Panc1 (cell line): ENCODE results near the gene FAM131B. TPM values are rescaled to one million over a fixed set of nuclear protein-coding genes. Genes with fewer than 3 reads are reported as not detected.
A peak's percentile ranks its signal among the peaks of the same experiment; 100 is the strongest.

Experiments
- ATAC-seq: fragments of 200-7000 bp; cut with Tn5 transposase; 2 replicates; pipeline ENCODE4 v1.9.1; 2020; ENCODE audit warnings: mild to moderate bottlenecking, moderate library complexity
- BruUV-seq: library from RNA; stranded (reverse); fragments of 400-500 nt; replicated peaks from 2 replicates; lab custom pipeline; 2021; lab: Mats Ljungman, UMichigan
- CTCF ChIA-PET: fragments of 300-600 bp; sonication (Branson Sonifier 250); formaldehyde crosslinking; loops from one replicate; lab custom pipeline; 2022; ENCODE audit warnings: antibody characterized with exemption; lab: Charles Lee
- POLR2A ChIA-PET: fragments of 300-600 bp; sonication (Branson Sonifier 250); formaldehyde crosslinking; loops from one replicate; lab custom pipeline; 2022; ENCODE audit warnings: antibody characterized with exemption; lab: Charles Lee
- DNase-seq: peaks from one replicate; pipeline ENCODE4 v3.0.0-alpha.2; 2010; ENCODE audit warnings: low read depth, low spot score
- H3K27ac ChIP-seq: 2 replicates; pipeline ENCODE4 v1.5.1; 2011; ENCODE audit warnings: mild to moderate bottlenecking, low read length, inconsistent platforms
- H3K27me3 ChIP-seq: fragments of 200-500 bp; sonication (Bioruptor generic); 2 replicates; pipeline ENCODE4 v1.6.0; 2014; ENCODE audit warnings: low read length, inconsistent platforms; ENCODE audit not compliant: control insufficient read depth, insufficient read depth
- H3K36me3 ChIP-seq: fragments of 200-500 bp; sonication (Bioruptor generic); 2 replicates; pipeline ENCODE4 v1.5.1; 2014; ENCODE audit warnings: inconsistent platforms, mild to moderate bottlenecking, low read length, moderate library complexity; ENCODE audit not compliant: control insufficient read depth, insufficient read depth
- H3K4me1 ChIP-seq: 2 replicates; pipeline ENCODE4 v1.5.1; 2011; ENCODE audit warnings: inconsistent platforms, mild to moderate bottlenecking, low read length, moderate library complexity; ENCODE audit not compliant: control insufficient read depth, insufficient read depth
- H3K4me3 ChIP-seq, 2 experiments: 2 replicates each; pipeline ENCODE4 v1.5.1; 2011 to 2012; ENCODE audit warnings: low read depth in 2 of 2, low read length in 2 of 2, mild to moderate bottlenecking in 2 of 2, inconsistent platforms in 1 of 2, moderate library complexity in 1 of 2
- H3K9me3 ChIP-seq: fragments of 200-500 bp; sonication (Bioruptor generic); 2 replicates; pipeline ENCODE4 v1.5.1; 2014; ENCODE audit warnings: low read depth, mild to moderate bottlenecking, inconsistent platforms, low read length, moderate library complexity; ENCODE audit not compliant: control insufficient read depth, insufficient read depth
- POLR2AphosphoS5 ChIP-seq: IDR thresholded peaks from 2 replicates; pipeline ENCODE4 v1.6.1; 2012; ENCODE audit warnings: mild to moderate bottlenecking, low read depth, low read length, moderate library complexity
- SIN3A ChIP-seq: IDR thresholded peaks from 2 replicates; pipeline ENCODE4 v1.6.1; 2012; ENCODE audit warnings: low read depth, mild to moderate bottlenecking, low read length, moderate library complexity, borderline replicate concordance; ENCODE audit not compliant: insufficient read depth
- TCF7L2 ChIP-seq: IDR thresholded peaks from 2 replicates; pipeline ENCODE4 v1.6.1; 2011; ENCODE audit warnings: mild to moderate bottlenecking, low read depth, low read length, inconsistent platforms
- in situ Hi-C: cut with HindIII; loops from 2 replicates; pipeline ENCODE4 v1.10.0; 2016; ENCODE audit warnings: low sequenced_read_pairs, low pct_unique_long_range_greater_than_20kb
- intact Hi-C: fragments of 100-400 bp; cut with micrococcal nuclease; formaldehyde crosslinking; loops from one replicate; pipeline ENCODE4 v1.10.0; 2022; ENCODE audit not compliant: unreplicated experiment
- total RNA-seq: library from RNA; stranded (reverse); gene quantifications from one replicate; pipeline ENCODE4 v1.2.1, GENCODE V29; 2021; ENCODE audit not compliant: unreplicated experiment
- TF ChIP-seq, protein P1 (sequence below): fragments of 450-650 bp; IDR thresholded peaks from 2 replicates; pipeline ENCODE4 v1.5.1; 2017; ENCODE audit warnings: mild to moderate bottlenecking
- TF ChIP-seq, protein P2 (sequence below), 2 experiments: IDR thresholded peaks; 2 replicates each; pipeline ENCODE4 v1.6.1; 2011 to 2012; ENCODE audit warnings: low read depth in 2 of 2, control low read depth in 1 of 2, low read length in 1 of 2, mild to moderate bottlenecking in 1 of 2, moderate library complexity in 1 of 2; ENCODE audit not compliant: insufficient read depth in 1 of 2

Gene FAM131B
- total RNA-seq, 1 experiment from 2014 or later, result 1.5 TPM

DNA sequence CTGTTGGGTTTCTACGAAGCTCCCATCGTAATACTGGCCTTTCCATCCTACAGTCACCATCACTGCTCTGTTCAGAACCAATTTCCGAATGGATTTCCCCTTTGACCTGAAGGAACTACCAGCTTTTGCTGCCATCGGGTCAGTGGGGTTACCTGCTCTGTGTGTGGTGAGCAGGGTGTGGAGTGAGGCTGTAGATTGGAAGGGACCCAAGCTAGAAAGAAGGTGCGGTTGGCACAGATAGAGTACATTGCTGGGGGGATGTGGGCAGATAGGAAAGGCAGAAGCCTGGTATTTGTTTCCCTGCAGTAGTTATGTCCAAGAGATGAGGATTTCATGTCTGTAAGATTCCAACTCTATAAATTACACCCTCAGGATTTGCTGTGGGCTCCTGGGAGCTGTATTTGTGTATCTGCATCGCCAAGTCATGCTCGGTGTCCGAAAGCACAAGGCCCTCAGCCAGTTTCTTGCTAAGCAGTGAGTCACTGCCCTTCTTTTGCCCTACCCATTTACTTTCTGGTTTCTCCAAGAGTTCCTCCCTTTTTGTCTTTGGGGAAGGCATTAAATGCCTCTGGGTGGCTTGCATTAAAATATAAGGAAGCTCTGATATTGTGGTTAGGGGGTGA lies 31.2 kb downstream of the FAM131B start:
- intact Hi-C loops, result no loop called here
- no peaks in the 10 kb centered on the region for H3K9me3 ChIP-seq
- peaks cover 10% of the 10 kb centered on the region for H3K27me3 ChIP-seq
- ChIA-PET CTCF (no interaction called here), POLR2A (no interaction called here)
- TF ChIP-seq TCF7L2 (no peak), POLR2AphosphoS5 (no peak), SIN3A (no peak)
- TF ChIP-seq, protein P1, sequence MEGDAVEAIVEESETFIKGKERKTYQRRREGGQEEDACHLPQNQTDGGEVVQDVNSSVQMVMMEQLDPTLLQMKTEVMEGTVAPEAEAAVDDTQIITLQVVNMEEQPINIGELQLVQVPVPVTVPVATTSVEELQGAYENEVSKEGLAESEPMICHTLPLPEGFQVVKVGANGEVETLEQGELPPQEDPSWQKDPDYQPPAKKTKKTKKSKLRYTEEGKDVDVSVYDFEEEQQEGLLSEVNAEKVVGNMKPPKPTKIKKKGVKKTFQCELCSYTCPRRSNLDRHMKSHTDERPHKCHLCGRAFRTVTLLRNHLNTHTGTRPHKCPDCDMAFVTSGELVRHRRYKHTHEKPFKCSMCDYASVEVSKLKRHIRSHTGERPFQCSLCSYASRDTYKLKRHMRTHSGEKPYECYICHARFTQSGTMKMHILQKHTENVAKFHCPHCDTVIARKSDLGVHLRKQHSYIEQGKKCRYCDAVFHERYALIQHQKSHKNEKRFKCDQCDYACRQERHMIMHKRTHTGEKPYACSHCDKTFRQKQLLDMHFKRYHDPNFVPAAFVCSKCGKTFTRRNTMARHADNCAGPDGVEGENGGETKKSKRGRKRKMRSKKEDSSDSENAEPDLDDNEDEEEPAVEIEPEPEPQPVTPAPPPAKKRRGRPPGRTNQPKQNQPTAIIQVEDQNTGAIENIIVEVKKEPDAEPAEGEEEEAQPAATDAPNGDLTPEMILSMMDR, result no peak
- TF ChIP-seq, protein P2, sequence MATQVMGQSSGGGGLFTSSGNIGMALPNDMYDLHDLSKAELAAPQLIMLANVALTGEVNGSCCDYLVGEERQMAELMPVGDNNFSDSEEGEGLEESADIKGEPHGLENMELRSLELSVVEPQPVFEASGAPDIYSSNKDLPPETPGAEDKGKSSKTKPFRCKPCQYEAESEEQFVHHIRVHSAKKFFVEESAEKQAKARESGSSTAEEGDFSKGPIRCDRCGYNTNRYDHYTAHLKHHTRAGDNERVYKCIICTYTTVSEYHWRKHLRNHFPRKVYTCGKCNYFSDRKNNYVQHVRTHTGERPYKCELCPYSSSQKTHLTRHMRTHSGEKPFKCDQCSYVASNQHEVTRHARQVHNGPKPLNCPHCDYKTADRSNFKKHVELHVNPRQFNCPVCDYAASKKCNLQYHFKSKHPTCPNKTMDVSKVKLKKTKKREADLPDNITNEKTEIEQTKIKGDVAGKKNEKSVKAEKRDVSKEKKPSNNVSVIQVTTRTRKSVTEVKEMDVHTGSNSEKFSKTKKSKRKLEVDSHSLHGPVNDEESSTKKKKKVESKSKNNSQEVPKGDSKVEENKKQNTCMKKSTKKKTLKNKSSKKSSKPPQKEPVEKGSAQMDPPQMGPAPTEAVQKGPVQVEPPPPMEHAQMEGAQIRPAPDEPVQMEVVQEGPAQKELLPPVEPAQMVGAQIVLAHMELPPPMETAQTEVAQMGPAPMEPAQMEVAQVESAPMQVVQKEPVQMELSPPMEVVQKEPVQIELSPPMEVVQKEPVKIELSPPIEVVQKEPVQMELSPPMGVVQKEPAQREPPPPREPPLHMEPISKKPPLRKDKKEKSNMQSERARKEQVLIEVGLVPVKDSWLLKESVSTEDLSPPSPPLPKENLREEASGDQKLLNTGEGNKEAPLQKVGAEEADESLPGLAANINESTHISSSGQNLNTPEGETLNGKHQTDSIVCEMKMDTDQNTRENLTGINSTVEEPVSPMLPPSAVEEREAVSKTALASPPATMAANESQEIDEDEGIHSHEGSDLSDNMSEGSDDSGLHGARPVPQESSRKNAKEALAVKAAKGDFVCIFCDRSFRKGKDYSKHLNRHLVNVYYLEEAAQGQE (IDR thresholded peaks at IDR 0.05; ENCODE audit: insufficient read depth in 1 of 2, low read depth in 2 of 2, low read length in 1 of 2), result no peak
- ATAC-seq, result peak; percentile 89
- H3K27ac ChIP-seq, result no peak overlapping the region
- H3K36me3 ChIP-seq, result no peaks in the 10 kb centered on the region
- no peak overlapping the region for H3K4me3 ChIP-seq
- peak; percentile 52 for DNase-seq
- no TSS peak for BruUV-seq
- in situ Hi-C loops, result no loop called here
- no peaks in the 10 kb centered on the region for H3K4me1 ChIP-seq

DNA sequence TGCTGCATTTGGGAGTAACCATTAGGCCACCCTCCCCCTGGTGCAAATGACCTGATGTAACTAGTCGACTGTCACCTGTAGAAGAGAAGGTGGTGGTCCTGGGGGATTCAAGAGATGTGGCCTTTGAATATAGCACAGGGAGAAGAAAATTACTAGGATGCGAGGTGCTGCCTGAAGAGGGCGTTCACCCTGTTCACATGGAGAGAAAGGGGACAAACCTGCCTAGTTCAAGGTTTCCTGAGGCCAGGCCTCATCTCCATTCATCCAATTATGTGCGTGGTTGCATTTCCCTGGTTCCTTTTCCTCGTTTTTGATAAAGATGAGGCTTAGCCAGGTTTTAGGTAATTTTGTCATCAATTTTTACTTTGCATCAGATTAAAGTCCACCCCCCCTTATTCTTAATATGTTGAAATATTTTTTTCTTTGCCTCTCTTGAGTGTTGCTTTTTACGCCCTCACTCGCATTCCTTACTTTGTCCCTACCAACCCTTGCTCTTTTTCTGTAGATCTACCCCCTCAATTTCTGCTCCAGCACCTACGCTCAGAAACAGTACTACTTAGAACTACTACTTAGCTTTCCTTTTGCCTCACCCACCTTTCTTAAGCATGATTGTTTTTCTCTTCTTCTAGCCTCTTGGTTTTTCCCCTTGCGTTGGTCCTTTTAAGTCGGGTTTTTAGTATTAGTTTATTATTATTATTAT lies 32.9 kb downstream of the FAM131B start:
- peaks cover 4% of the 10 kb centered on the region for H3K27me3 ChIP-seq
- no peak for DNase-seq
- in situ Hi-C loops, result no loop called here
- H3K9me3 ChIP-seq, result no peaks in the 10 kb centered on the region
- no peak for ATAC-seq
- no peaks in the 10 kb centered on the region for H3K4me1 ChIP-seq
- no peaks in the 10 kb centered on the region for H3K36me3 ChIP-seq
- CTCF ChIA-PET, result no interaction called here
- TF ChIP-seq, protein P2 (IDR thresholded peaks at IDR 0.05; ENCODE audit: insufficient read depth in 1 of 2, low read depth in 2 of 2, low read length in 1 of 2), result no peak
- TF ChIP-seq, protein P1, result peak; percentile 32; the same call in 1 of the 2 replicates
- no peak for TF ChIP-seq POLR2AphosphoS5
- intact Hi-C loops, result no loop called here
- BruUV-seq, result no TSS peak
- POLR2A ChIA-PET, result no interaction called here
- H3K27ac ChIP-seq, result no peak overlapping the region
- no peak overlapping the region for H3K4me3 ChIP-seq
